ENCODE data around the gene AVP. TPM values are rescaled to one million over a fixed set of nuclear protein-coding genes. Genes with fewer than 3 reads are reported as not detected.

The AVP gene
- total and polyA plus RNA-seq, 2 of the 13 experiments (the other 11 are each of a cell fraction or from before 2014, with no cell fraction given) = 0.12 TPM; not detected in 1

GRCh38 chr20:3115190-3116107, 30.9 kb upstream of the AVP start (continued):
- TF ChIP-seq, protein P1, sequence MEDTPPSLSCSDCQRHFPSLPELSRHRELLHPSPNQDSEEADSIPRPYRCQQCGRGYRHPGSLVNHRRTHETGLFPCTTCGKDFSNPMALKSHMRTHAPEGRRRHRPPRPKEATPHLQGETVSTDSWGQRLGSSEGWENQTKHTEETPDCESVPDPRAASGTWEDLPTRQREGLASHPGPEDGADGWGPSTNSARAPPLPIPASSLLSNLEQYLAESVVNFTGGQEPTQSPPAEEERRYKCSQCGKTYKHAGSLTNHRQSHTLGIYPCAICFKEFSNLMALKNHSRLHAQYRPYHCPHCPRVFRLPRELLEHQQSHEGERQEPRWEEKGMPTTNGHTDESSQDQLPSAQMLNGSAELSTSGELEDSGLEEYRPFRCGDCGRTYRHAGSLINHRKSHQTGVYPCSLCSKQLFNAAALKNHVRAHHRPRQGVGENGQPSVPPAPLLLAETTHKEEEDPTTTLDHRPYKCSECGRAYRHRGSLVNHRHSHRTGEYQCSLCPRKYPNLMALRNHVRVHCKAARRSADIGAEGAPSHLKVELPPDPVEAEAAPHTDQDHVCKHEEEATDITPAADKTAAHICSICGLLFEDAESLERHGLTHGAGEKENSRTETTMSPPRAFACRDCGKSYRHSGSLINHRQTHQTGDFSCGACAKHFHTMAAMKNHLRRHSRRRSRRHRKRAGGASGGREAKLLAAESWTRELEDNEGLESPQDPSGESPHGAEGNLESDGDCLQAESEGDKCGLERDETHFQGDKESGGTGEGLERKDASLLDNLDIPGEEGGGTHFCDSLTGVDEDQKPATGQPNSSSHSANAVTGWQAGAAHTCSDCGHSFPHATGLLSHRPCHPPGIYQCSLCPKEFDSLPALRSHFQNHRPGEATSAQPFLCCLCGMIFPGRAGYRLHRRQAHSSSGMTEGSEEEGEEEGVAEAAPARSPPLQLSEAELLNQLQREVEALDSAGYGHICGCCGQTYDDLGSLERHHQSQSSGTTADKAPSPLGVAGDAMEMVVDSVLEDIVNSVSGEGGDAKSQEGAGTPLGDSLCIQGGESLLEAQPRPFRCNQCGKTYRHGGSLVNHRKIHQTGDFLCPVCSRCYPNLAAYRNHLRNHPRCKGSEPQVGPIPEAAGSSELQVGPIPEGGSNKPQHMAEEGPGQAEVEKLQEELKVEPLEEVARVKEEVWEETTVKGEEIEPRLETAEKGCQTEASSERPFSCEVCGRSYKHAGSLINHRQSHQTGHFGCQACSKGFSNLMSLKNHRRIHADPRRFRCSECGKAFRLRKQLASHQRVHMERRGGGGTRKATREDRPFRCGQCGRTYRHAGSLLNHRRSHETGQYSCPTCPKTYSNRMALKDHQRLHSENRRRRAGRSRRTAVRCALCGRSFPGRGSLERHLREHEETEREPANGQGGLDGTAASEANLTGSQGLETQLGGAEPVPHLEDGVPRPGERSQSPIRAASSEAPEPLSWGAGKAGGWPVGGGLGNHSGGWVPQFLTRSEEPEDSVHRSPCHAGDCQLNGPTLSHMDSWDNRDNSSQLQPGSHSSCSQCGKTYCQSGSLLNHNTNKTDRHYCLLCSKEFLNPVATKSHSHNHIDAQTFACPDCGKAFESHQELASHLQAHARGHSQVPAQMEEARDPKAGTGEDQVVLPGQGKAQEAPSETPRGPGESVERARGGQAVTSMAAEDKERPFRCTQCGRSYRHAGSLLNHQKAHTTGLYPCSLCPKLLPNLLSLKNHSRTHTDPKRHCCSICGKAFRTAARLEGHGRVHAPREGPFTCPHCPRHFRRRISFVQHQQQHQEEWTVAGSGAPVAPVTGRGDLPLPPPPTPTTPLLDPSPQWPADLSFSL (CRISPR knock-in tag; IDR thresholded peaks at IDR 0.05) = no peak
- TF ChIP-seq SRY (CRISPR knock-in tag; IDR thresholded peaks at IDR 0.05) = no peak
- TF ChIP-seq TFE3 (CRISPR knock-in tag; IDR thresholded peaks at IDR 0.05) = no peak
- TF ChIP-seq ZNF383 (CRISPR knock-in tag; IDR thresholded peaks at IDR 0.05; ENCODE audit: borderline replicate concordance) = no peak
- no peak for TF ChIP-seq ZNF24 (IDR thresholded peaks at IDR 0.05)
- TF ChIP-seq TRIM22 (IDR thresholded peaks at IDR 0.05) = no peak
- no peak for TF ChIP-seq SATB2 (CRISPR knock-in tag; IDR thresholded peaks at IDR 0.05)
- TF ChIP-seq, protein P2, sequence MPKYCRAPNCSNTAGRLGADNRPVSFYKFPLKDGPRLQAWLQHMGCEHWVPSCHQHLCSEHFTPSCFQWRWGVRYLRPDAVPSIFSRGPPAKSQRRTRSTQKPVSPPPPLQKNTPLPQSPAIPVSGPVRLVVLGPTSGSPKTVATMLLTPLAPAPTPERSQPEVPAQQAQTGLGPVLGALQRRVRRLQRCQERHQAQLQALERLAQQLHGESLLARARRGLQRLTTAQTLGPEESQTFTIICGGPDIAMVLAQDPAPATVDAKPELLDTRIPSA (CRISPR knock-in tag; IDR thresholded peaks at IDR 0.05; ENCODE audit: borderline replicate concordance) = no peak
- TF ChIP-seq IKZF5 (CRISPR knock-in tag; IDR thresholded peaks at IDR 0.05) = no peak
- no peak for TF ChIP-seq BHLHE40 (IDR thresholded peaks at IDR 0.05; ENCODE audit: low read length)
- TF ChIP-seq ZNF546 (CRISPR knock-in tag; conservative IDR thresholded peaks at IDR 0.05) = no peak
- TF ChIP-seq MEIS2 (CRISPR knock-in tag; IDR thresholded peaks at IDR 0.05) = no peak
- TF ChIP-seq ZNF18 (CRISPR knock-in tag; IDR thresholded peaks at IDR 0.05; ENCODE audit: insufficient replicate concordance) = no peak
- peak; percentile 77 for TF ChIP-seq ZNF501 (CRISPR knock-in tag; IDR thresholded peaks at IDR 0.05)
- TF ChIP-seq SAP130 (CRISPR knock-in tag; IDR thresholded peaks at IDR 0.05; ENCODE audit: low read depth) = peak; percentile 26; the same call in 1 of the 2 replicates
- no peak for TF ChIP-seq CCAR2 (optimal IDR thresholded peaks at IDR 0.05; ENCODE audit: low read depth, low read length)

Data from HepG2 (cell line).